VCaP (cell line): ENCODE data around the gene TANGO6.

Experiments
- H3K27ac ChIP-seq: fragments of 450-650 bp; 2 replicates; pipeline ENCODE4 v1.5.1; 2017
- TF ChIP-seq, protein P1 (sequence below): fragments of 450-650 bp; conservative IDR thresholded peaks from 2 replicates; pipeline ENCODE4 v1.5.1; 2017; ENCODE audit warnings: mild to moderate bottlenecking, moderate library complexity

Gene TANGO6

DNA sequence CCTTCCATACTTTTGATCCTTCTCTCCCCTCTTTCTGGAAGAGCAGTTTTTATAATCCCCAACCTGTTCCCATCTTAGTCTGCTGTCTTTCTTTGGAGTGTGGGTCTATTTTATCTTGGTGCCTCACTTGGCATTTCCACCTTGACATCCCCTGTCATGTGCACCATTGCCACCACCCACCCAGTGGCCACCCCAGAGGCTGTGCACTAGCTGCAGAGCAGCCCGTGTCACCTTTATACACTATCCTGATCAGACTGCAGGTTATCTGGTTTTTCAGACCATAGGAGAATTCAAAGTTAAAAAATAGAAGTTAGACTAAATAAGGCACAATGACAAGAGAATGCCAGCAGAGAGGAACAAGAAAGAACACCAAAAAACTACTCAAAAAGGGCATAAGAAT is 43.8 kb downstream of the TANGO6 start:
- TF ChIP-seq, protein P1, sequence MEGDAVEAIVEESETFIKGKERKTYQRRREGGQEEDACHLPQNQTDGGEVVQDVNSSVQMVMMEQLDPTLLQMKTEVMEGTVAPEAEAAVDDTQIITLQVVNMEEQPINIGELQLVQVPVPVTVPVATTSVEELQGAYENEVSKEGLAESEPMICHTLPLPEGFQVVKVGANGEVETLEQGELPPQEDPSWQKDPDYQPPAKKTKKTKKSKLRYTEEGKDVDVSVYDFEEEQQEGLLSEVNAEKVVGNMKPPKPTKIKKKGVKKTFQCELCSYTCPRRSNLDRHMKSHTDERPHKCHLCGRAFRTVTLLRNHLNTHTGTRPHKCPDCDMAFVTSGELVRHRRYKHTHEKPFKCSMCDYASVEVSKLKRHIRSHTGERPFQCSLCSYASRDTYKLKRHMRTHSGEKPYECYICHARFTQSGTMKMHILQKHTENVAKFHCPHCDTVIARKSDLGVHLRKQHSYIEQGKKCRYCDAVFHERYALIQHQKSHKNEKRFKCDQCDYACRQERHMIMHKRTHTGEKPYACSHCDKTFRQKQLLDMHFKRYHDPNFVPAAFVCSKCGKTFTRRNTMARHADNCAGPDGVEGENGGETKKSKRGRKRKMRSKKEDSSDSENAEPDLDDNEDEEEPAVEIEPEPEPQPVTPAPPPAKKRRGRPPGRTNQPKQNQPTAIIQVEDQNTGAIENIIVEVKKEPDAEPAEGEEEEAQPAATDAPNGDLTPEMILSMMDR, result no peak
- H3K27ac ChIP-seq, result peak overlapping the region; percentile 73; the same call in 1 of the 2 replicates

GRCh38 chr16:68889508-68890150 is 46.3 kb downstream of the TANGO6 start:
- TF ChIP-seq, protein P1, result no peak
- no peak overlapping the region for H3K27ac ChIP-seq

DNA sequence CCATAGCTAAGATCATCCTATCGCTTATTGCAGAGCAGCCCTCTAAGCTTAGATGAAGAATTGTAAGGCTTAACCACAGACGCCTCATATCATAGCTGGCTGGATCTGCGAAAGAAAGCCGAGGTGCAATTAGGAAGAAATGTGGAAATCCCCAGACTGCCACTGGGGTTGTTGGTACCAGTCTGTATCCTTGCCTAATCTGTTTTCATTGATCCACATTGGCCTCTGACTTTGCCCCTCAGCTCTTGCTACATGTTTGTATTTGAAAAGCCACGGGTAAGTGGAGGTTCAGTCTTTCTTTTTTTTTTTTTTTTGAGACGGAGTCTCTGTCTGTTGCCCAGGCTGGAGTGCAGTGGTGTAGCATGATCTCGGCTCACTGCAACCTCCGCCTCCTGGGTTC is 48.9 kb downstream of the TANGO6 start:
- no peak overlapping the region for H3K27ac ChIP-seq
- TF ChIP-seq, protein P1, result no peak

DNA sequence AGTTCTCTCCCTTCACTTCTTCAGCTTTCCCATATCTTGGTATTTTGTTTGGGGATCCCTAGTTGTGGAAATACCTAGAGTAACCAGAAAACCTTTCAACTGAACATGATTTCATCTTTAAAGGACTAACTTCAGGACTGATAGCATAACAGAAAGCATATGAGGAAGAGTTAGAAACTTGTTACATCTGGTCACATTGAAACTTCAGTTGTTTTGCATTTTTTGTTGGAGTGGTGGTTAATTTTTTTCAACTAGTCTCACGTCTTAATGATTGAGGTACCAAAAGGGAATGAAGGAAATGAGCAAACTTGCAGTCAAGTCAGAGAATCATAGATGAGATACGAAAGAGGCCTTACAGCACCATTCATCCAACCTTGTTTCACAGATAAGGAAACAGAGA is 49.6 kb downstream of the TANGO6 start:
- TF ChIP-seq, protein P1, result no peak
- no peak overlapping the region for H3K27ac ChIP-seq

- H3K27ac ChIP-seq, result no peak overlapping the region
- TF ChIP-seq, protein P1, result no peak
These were observed 50.7 kb downstream of the TANGO6 start for GRCh38 chr16:68893710-68894705.

DNA sequence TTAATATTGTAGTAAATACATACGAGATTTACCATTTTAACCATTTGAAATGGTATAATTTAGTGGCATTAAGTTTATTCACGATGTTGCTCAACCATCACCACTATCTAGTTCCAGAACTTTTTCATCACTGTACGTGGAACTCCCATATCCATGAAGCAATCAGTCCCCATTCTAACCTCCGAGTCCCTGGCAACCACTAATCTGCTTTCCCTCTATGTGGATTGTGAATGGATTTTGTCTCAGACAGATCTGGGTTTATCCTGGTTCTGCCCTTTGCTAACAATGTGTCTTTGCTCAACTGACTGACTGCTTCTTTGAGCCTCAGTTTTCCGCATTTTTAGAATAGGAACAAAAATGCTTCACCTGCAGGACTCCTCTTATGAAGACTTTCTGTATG is 51.4 kb downstream of the TANGO6 start:
- H3K27ac ChIP-seq, result no peak overlapping the region
- TF ChIP-seq, protein P1, result no peak

DNA sequence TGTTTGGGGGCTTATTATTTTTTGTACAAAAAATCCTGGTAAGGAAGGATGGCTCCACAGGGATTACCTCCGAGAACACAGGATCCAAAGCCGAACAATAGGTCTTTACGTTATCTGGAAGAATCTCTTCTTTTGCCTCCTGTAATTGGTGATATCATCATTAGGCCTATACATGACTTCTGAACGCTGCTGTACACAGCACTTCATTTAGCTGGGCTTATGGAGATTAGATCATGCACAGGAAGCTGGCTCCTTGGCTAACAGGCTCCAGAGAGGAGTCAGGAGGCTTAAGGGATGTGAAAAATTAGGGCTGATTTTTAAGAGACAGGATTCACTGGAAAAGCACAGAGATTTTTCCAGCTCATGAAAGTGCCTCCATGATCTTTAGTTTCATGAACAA is 54.7 kb downstream of the TANGO6 start:
- TF ChIP-seq, protein P1, result no peak
- no peak overlapping the region for H3K27ac ChIP-seq
